Natural killer cell (primary cell): Measurements from ENCODE around the gene NOG. TPM values are rescaled to one million over a fixed set of nuclear protein-coding genes. Genes with fewer than 3 reads are reported as not detected.

ENCODE experiments used
- ATAC-seq, 3 donors: fragments of 150-1000 bp in 2 of 3; fragments of 200-7000 bp in 1 of 3; cut with Tn5 transposase; 1 replicate in 1 of 3; 2 replicates in 2 of 3; pipeline ENCODE4 v1.10.0; 2021; ENCODE audit warnings: mild to moderate bottlenecking in 2 of 3, moderate library complexity in 2 of 3
- DNase-seq, 2 donors: peaks; one replicate each; pipeline versions ENCODE4 v3.0.0 to v3.0.0-alpha.2; 2013 to 2021; ENCODE audit warnings: mixed read lengths in 1 of 2
- H3K27ac ChIP-seq: one replicate; pipeline ENCODE4 v1.5.1; 2013; ENCODE audit warnings: mild to moderate bottlenecking, low read length
- H3K27me3 ChIP-seq: one replicate; pipeline ENCODE4 v1.6.1; 2013; ENCODE audit warnings: low read length; ENCODE audit not compliant: control insufficient read depth, insufficient read depth
- H3K36me3 ChIP-seq: one replicate; pipeline ENCODE4 v1.6.1; 2013; ENCODE audit warnings: low read length; ENCODE audit not compliant: control insufficient read depth, insufficient read depth
- H3K4me1 ChIP-seq: one replicate; pipeline ENCODE4 v1.6.1; 2013; ENCODE audit warnings: low read length; ENCODE audit not compliant: control insufficient read depth, insufficient read depth
- H3K4me3 ChIP-seq: one replicate; pipeline ENCODE4 v1.5.1; 2013; ENCODE audit warnings: low read length
- H3K9me3 ChIP-seq: one replicate; pipeline ENCODE4 v1.6.1; 2013; ENCODE audit warnings: low read length; ENCODE audit not compliant: control insufficient read depth, insufficient read depth
- H3K27ac Mint-ChIP-seq, 2 donors: one replicate each; pipeline ENCODE4 v1.8.0; 2022; ENCODE audit warnings: mild to moderate bottlenecking in 2 of 2, mixed read lengths in 2 of 2, moderate library complexity in 1 of 2
- H3K27me3 Mint-ChIP-seq, 2 donors: one replicate each; pipeline ENCODE4 v1.8.0; 2022; ENCODE audit warnings: low read depth in 2 of 2, mixed read lengths in 2 of 2
- H3K36me3 Mint-ChIP-seq: one replicate; pipeline ENCODE4 v1.8.0; 2022; ENCODE audit warnings: mixed read lengths
- H3K4me1 Mint-ChIP-seq, 2 donors: one replicate each; pipeline ENCODE4 v1.8.0; 2022; ENCODE audit warnings: mixed read lengths in 2 of 2
- H3K4me3 Mint-ChIP-seq: one replicate; pipeline ENCODE4 v1.8.0; 2022; ENCODE audit warnings: mild to moderate bottlenecking, moderate library complexity, mixed read lengths
- H3K9me3 Mint-ChIP-seq, 2 donors: one replicate each; pipeline ENCODE4 v1.8.0; 2022; ENCODE audit warnings: mixed read lengths in 2 of 2
- CTCF ChIP-seq: fragments of 200-600 bp; IDR thresholded peaks from one replicate; pipeline ENCODE4 v1.8.0; 2022; ENCODE audit warnings: antibody characterized with exemption
- WGBS: methylation state at CpG from one replicate; pipeline ENCODE4 v1.1.7; 2013; ENCODE audit warnings: missing lambda C conversion rate; ENCODE audit not compliant: insufficient coverage; 5-methylcytosine and 5-hydroxymethylcytosine counted together
- intact Hi-C: fragments of 100-400 bp; cut with micrococcal nuclease; formaldehyde crosslinking; loops from one replicate; pipeline ENCODE4 v1.14.2; 2022
- total RNA-seq, 4 donors: library from RNA; stranded (reverse); fragments of 120-200 nt in 1 of 4; gene quantifications; one replicate each; pipeline versions ENCODE4 v1.2.3 to v1.2.4, GENCODE V29; 2013 to 2022

NOG gene
- total RNA-seq, 3 donors from 2014 or later (not counting 1 experiment from before 2014, with no cell fraction given) = 0.19 to 0.77 (median 0.38) TPM

DNA sequence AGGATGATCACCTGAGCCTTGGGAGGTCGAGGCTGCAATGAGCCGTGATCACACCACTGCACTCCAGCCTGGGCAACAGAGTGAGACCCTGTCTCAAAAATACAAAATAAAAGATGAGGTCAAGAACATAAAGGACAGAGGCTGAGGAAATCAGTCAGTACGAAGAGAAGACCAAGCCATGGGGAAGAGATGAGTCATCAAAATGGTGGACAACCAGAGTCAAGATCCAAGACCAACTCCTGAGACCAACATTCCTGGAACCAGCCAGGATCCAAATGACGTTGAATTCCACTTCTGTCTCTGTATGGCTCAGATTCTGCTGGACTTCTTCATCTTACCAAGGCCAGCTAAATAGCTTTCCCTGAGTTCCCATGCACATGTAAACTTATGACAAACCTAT is 44.8 kb upstream of the NOG start:
- no peak overlapping the region for H3K27ac Mint-ChIP-seq
- ATAC-seq = no peak
- DNase-seq = no peak
- no peak overlapping the region for H3K27ac ChIP-seq
- intact Hi-C loops = no loop called here
- H3K36me3 Mint-ChIP-seq = no peaks in the 10 kb centered on the region
- peaks cover 8 to 14% of the 10 kb centered on the region in 2 donors for H3K27me3 Mint-ChIP-seq
- no peaks in the 10 kb centered on the region for H3K4me1 ChIP-seq
- H3K9me3 ChIP-seq = no peaks in the 10 kb centered on the region
- H3K4me3 ChIP-seq = no peak overlapping the region
- no peak for TF ChIP-seq CTCF
- no peak overlapping the region for H3K4me3 Mint-ChIP-seq
- no peaks in the 10 kb centered on the region for H3K4me1 Mint-ChIP-seq
- H3K9me3 Mint-ChIP-seq = peaks cover 0 to 2% of the 10 kb centered on the region in 2 donors
- H3K27me3 ChIP-seq = no peaks in the 10 kb centered on the region
- WGBS = 80% methylated on average over 4 of the region's 4 CpGs
- no peaks in the 10 kb centered on the region for H3K36me3 ChIP-seq

GRCh38 chr17:56549501-56549900 is 44.0 kb upstream of the NOG start:
- Mint-ChIP-seq H3K27ac (no peak overlapping the region), H3K4me3 (no peak overlapping the region), H3K4me1 (no peaks in the 10 kb centered on the region), H3K36me3 (no peaks in the 10 kb centered on the region), H3K27me3 (peaks cover 6 to 12% of the 10 kb centered on the region in 2 donors), H3K9me3 (peaks cover 0 to 2% of the 10 kb centered on the region in 2 donors)
- intact Hi-C loops = no loop called here
- 87% methylated on average over 1 of the region's 1 CpG for WGBS
- H3K9me3 ChIP-seq = no peaks in the 10 kb centered on the region
- ATAC-seq (no peak), DNase-seq (no peak)
- TF ChIP-seq CTCF = no peak
- no peak overlapping the region for H3K27ac ChIP-seq
- H3K36me3 ChIP-seq = no peaks in the 10 kb centered on the region
- no peak overlapping the region for H3K4me3 ChIP-seq
- no peaks in the 10 kb centered on the region for H3K4me1 ChIP-seq
- no peaks in the 10 kb centered on the region for H3K27me3 ChIP-seq

DNA sequence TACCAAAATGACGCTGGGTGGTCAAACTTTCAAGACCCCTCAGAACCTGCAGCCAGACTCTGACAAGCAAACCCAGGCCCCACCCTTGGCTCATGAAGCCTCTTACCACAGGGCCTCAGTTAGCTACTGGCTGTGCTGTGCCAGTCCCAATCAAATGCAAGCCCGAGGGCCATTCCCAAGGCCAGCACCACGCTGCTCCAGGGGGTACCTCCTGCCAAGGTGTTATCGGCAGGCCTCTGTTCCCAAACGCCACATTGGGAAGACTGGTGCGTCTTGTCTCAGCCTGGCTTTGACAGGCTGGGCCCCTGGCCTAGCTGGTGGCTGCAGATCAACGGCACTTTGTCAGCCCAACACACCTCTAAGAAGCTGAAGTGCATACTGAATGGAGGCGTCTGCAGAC is 35.8 kb upstream of the NOG start:
- H3K4me3 Mint-ChIP-seq = no peak overlapping the region
- no peaks in the 10 kb centered on the region for H3K27me3 ChIP-seq
- H3K27ac Mint-ChIP-seq = no peak overlapping the region
- no peaks in the 10 kb centered on the region for H3K4me1 ChIP-seq
- H3K4me3 ChIP-seq = no peak overlapping the region
- H3K9me3 Mint-ChIP-seq = no peaks in the 10 kb centered on the region
- ATAC-seq = no peak
- H3K27ac ChIP-seq = no peak overlapping the region
- no peak for DNase-seq
- no peaks in the 10 kb centered on the region for H3K9me3 ChIP-seq
- intact Hi-C loops = no loop called here
- no peaks in the 10 kb centered on the region for H3K4me1 Mint-ChIP-seq
- WGBS = 83% methylated on average over 8 of the region's 8 CpGs
- peaks cover 13 to 17% of the 10 kb centered on the region in 2 donors for H3K27me3 Mint-ChIP-seq
- H3K36me3 Mint-ChIP-seq = no peaks in the 10 kb centered on the region
- no peaks in the 10 kb centered on the region for H3K36me3 ChIP-seq
- no peak for TF ChIP-seq CTCF

GRCh38 chr17:56558088-56558487 is 35.4 kb upstream of the NOG start:
- intact Hi-C loops = no loop called here
- no peaks in the 10 kb centered on the region for H3K9me3 ChIP-seq
- H3K27me3 ChIP-seq = no peaks in the 10 kb centered on the region
- Mint-ChIP-seq H3K9me3 (no peaks in the 10 kb centered on the region), H3K27me3 (peaks cover 13 to 17% of the 10 kb centered on the region in 2 donors), H3K4me3 (no peak overlapping the region), H3K4me1 (no peaks in the 10 kb centered on the region), H3K36me3 (no peaks in the 10 kb centered on the region), H3K27ac (no peak overlapping the region)
- no peak for DNase-seq
- H3K4me1 ChIP-seq = no peaks in the 10 kb centered on the region
- no peak overlapping the region for H3K4me3 ChIP-seq
- no peak for TF ChIP-seq CTCF
- no peaks in the 10 kb centered on the region for H3K36me3 ChIP-seq
- H3K27ac ChIP-seq = no peak overlapping the region
- 92% methylated on average over 7 of the region's 7 CpGs for WGBS
- ATAC-seq = no peak
